HT1080 (cell line): ENCODE measurements around the gene CRISPLD2. TPM values are rescaled to one million over a fixed set of nuclear protein-coding genes. Genes with fewer than 3 reads are reported as not detected.
"Not testable (repeated sequence)": the region's sequence is repeated elsewhere in the genome, so short reads cannot be mapped to it uniquely, and the experiment has no call there.

Source experiments
- DNase-seq: peaks from one replicate; pipeline ENCODE4 v3.0.0-alpha.2; 2015; ENCODE audit warnings: low read depth
- total RNA-seq: library from RNA; depleted of rRNA; stranded (reverse); fragments of >200 nt; shearing (Covaris generic); gene quantifications from 2 replicates; pipeline ENCODE4 v1.2.3, GENCODE V29; 2014

The CRISPLD2 gene
- total RNA-seq, 1 experiment from 2014 or later = not detected

GRCh38 chr16:84928679-84929420 is 109.1 kb downstream of the CRISPLD2 start:
- DNase-seq = no peak

- DNase-seq = no peak
These were observed 109.9 kb downstream of the CRISPLD2 start for GRCh38 chr16:84929421-84930297.

DNA sequence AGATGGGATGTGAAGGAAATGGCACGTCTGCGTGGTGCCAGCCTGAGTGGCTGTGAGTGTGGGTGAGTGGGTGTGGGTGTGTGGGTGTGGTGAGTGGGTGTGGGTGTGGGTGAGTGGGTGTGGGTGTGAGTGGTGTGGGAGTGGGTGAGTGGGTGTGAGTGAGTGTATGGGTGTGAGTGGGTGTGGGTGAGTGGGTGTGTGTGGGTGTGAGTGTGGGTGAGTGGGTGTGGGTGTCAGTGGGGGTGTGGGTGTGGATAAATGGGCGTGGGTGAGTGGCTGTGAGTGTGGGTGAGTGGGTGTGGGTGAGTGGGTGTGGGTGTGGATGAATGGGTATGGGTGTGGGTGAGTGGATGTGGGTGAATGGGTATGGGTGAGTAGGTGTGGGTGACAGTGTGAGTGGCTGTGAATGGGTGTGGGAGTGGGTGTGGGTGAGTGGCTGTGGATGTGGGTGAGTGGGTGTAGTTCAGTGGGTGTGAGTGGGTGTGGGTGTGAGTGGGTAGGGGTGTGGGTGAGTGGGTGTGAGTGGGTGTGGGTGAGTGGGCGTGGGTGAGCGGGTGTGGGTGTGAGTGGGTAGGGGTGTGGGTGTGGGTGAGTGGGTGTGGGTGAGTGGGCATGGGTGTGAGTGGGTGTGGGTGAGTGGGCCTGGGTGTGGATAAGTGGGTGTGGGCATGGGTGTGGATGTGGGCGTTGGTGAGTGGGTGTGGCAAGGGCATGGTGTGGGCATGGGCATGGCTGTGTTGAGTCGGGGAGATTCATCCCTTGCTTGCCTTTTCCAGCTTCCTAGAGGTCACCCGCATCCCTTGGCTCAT is 110.7 kb downstream of the CRISPLD2 start:
- DNase-seq = no peak

DNA sequence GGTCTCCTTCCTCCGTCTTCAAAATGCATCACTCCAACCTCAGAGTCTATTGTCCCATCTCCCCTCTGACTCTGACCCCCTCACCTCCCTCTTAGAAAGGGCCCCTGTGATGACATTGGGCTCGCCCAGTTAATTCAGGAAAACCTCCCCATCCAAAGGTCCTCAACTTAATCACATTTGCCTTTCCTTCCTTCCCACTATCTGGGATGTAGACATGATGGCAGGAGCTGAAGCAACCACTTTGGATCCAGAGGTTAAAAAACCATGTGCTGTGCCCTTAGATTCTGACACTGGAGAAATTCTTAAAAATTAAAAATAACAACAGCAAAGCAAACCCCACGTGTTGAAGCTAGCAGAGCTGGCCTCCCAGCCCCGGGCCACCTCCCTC is 111.3 kb downstream of the CRISPLD2 start:
- DNase-seq = no peak

GRCh38 chr16:84931506-84931905 is 111.7 kb downstream of the CRISPLD2 start:
- no peak for DNase-seq

DNA sequence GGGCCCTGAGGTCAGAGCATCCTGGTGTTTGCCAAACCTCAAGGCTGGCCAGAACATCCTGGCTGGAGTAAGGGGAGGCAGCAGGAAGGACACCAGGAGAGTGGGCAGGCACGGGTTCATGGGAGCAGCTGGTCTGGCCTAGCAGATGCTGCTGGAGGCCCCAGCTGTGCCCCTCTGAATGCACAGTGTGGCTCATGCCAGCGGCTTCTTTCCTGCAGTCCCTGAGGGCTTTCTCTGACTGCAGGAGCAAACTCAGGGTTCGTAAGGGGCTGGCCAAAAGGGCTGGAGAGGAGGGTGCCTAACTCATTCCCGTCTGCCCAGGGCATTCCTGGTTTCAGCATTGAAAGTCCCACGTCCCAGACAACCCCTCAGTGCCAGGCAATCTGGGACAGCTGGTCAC is 112.9 kb downstream of the CRISPLD2 start:
- DNase-seq = no peak

GRCh38 chr16:84933774-84934631 is 114.2 kb downstream of the CRISPLD2 start:
- DNase-seq = no peak

- DNase-seq = no peak
These were observed 117.6 kb downstream of the CRISPLD2 start for GRCh38 chr16:84937196-84938005.

- DNase-seq = not testable (repeated sequence)
These were observed 118.8 kb downstream of the CRISPLD2 start for GRCh38 chr16:84938616-84939015.

DNA sequence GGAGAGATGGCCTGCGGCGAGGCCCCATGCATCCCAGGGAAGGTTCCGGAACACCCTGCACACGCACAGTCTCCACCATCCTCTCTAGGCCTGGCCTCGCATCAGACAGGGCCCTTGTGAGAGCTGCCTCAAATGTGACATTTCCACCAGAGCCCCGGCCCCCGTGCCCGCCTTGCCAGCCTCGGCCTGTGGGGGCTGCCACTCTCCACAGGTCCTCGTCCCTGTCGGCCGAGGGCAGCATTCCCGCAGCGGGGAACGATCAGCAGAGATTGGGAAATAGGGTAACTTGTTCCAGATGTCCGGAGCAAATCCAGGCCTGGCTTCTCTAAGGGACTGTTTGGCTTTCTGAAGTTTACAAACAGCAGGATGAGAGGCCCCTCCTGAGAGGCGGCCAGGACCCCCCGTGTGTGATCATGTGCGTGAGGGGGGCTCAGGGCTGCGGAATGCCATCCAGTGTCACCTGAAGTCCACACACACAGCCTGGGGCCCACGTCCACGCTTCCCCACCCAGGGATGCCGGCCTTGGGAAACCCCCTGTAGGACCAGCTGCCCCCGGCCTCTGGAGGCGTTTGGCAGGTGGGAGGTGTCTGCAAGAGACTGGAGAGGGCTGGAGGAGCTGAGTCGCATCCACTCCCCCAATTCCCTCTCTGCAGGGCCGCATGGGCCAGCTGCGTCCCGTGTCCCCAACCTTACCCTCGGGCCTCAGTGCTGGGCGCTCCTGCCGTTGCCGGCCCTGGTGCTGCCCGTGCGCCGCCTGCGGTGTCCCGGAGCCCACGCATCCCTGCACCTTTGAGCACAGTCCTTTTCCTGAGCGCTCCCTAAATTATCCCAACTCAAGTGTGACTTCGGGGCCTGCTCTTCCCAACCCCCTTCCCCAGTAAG is 121.1 kb downstream of the CRISPLD2 start:
- DNase-seq = no peak

- peak; percentile 60 for DNase-seq
These were observed 122.1 kb downstream of the CRISPLD2 start for GRCh38 chr16:84941921-84942320.

- no peak for DNase-seq
These were observed 123.0 kb downstream of the CRISPLD2 start for GRCh38 chr16:84942786-84943185.

- no peak for DNase-seq
These were observed 123.8 kb downstream of the CRISPLD2 start for GRCh38 chr16:84943620-84944019.

DNA sequence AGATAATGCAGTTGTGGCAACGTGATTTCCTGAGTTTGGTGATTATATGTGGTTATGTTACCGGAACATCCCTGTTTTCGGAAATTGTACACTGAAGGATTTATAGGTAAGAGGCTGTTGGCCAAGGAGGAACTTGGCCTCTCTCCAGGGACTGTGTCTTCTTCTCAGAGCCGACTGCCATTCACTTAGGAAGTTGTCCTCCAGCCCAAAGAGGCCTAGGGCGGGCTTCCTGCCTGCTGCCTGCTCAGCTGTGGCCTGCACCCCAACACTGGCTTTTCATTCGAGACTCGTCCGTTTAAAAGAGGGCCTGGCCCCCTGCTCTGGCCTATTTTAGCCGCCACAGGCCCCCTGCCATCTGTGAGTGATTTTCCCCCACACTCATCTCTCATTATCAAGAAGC is 127.2 kb downstream of the CRISPLD2 start:
- no peak for DNase-seq

- no peak for DNase-seq
These were observed 128.4 kb downstream of the CRISPLD2 start for GRCh38 chr16:84947996-84948850.

- no peak for DNase-seq
These were observed 129.2 kb downstream of the CRISPLD2 start for GRCh38 chr16:84948851-84949610.

- no peak for DNase-seq
These were observed 130.1 kb downstream of the CRISPLD2 start for GRCh38 chr16:84949772-84950436.
